NCI-H146 treated with DMSO at 0.1 percent for 48 hours (cell line): ENCODE results near the gene ZNF541.
A peak's percentile ranks its signal among the peaks of the same experiment; 100 is the strongest.
"Not testable (repeated sequence)": the region's sequence is repeated elsewhere in the genome, so short reads cannot be mapped to it uniquely, and the experiment has no call there.

Experiments
- DNase-seq: peaks from one replicate; lab custom pipeline; 2025; ENCODE audit not compliant: unreplicated experiment; lab: John Stamatoyannopoulos, UW

The ZNF541 gene

GRCh38 chr19:47601180-47601904, 28.4 kb upstream of the ZNF541 start:
- no peak for DNase-seq

GRCh38 chr19:47600246-47601179, 27.6 kb upstream of the ZNF541 start:
- peak; percentile 98 for DNase-seq

- not testable (repeated sequence) for DNase-seq
Measured at GRCh38 chr19:47599671-47600245, 26.8 kb upstream of the ZNF541 start.

- no peak for DNase-seq
Measured at GRCh38 chr19:47598407-47599349, 25.7 kb upstream of the ZNF541 start.

- no peak for DNase-seq
Measured at GRCh38 chr19:47595944-47596343, 23.0 kb upstream of the ZNF541 start.

GRCh38 chr19:47593860-47594259, 20.9 kb upstream of the ZNF541 start:
- DNase-seq, result no peak

GRCh38 chr19:47589824-47590223, 16.9 kb upstream of the ZNF541 start:
- DNase-seq, result no peak

GRCh38 chr19:47587295-47587694, 14.3 kb upstream of the ZNF541 start:
- DNase-seq, result no peak

GRCh38 chr19:47583161-47583560, 10.2 kb upstream of the ZNF541 start:
- DNase-seq, result not testable (repeated sequence)

GRCh38 chr19:47582320-47582909, 9.5 kb upstream of the ZNF541 start:
- DNase-seq, result no peak

GRCh38 chr19:47581605-47582319, 8.8 kb upstream of the ZNF541 start:
- no peak for DNase-seq

GRCh38 chr19:47580397-47580796, 7.4 kb upstream of the ZNF541 start:
- no peak for DNase-seq

- no peak for DNase-seq
Measured at GRCh38 chr19:47572635-47573034, 313 bp downstream of the ZNF541 start.

- no peak for DNase-seq
Measured at GRCh38 chr19:47569331-47569730, 3.6 kb downstream of the ZNF541 start.

- DNase-seq, result no peak
Measured at GRCh38 chr19:47564081-47564480, 8.9 kb downstream of the ZNF541 start.

GRCh38 chr19:47561440-47562057, 11.4 kb downstream of the ZNF541 start:
- DNase-seq, result no peak

GRCh38 chr19:47560999-47561398, 11.9 kb downstream of the ZNF541 start:
- DNase-seq, result no peak

GRCh38 chr19:47550129-47550528, 22.8 kb downstream of the ZNF541 start:
- no peak for DNase-seq

GRCh38 chr19:47549261-47549862, 23.6 kb downstream of the ZNF541 start:
- no peak for DNase-seq
